Choroid plexus epithelial cell (primary cell): ENCODE data around the gene GTPBP6.
"Not testable (repeated sequence)": the region's sequence is repeated elsewhere in the genome, so short reads cannot be mapped to it uniquely, and the experiment has no call there.

ENCODE experiments used
- DNase-seq: peaks from one replicate; pipeline ENCODE4 v3.0.0-alpha.2; 2010; ENCODE audit warnings: low read depth
- H3K4me3 ChIP-seq: 2 replicates; pipeline ENCODE4 v1.5.1; 2011; ENCODE audit warnings: low read depth, mild to moderate bottlenecking, control low read depth, low read length, moderate library complexity
- CTCF ChIP-seq: conservative IDR thresholded peaks from 2 replicates; pipeline ENCODE4 v1.5.1; 2011; ENCODE audit warnings: low read depth, mild to moderate bottlenecking, control low read depth, inconsistent platforms, low read length, moderate library complexity

Gene GTPBP6

GRCh38 chrX:290476-291166, 28.0 kb downstream of the GTPBP6 start:
- no peak overlapping the region for H3K4me3 ChIP-seq
- DNase-seq, result no peak
- no peak for TF ChIP-seq CTCF

- TF ChIP-seq CTCF, result no peak
- DNase-seq, result no peak
- H3K4me3 ChIP-seq, result no peak overlapping the region
These were observed 30.0 kb downstream of the GTPBP6 start for GRCh38 chrX:288561-288991.

GRCh38 chrX:287670-288069, 30.9 kb downstream of the GTPBP6 start:
- DNase-seq, result no peak

GRCh38 chrX:285076-285677, 33.4 kb downstream of the GTPBP6 start:
- no peak for TF ChIP-seq CTCF
- H3K4me3 ChIP-seq, result no peak overlapping the region
- DNase-seq, result no peak

More at GRCh38 chrX:287670-288069, 30.9 kb downstream of the GTPBP6 start:
- H3K4me3 ChIP-seq, result no peak overlapping the region
- TF ChIP-seq CTCF, result no peak

- TF ChIP-seq CTCF, result no peak
- DNase-seq, result peak; percentile 92
- H3K4me3 ChIP-seq, result peak overlapping the region; percentile 75
These were observed 35.3 kb downstream of the GTPBP6 start for GRCh38 chrX:283115-283845.

GRCh38 chrX:282000-282681, 36.5 kb downstream of the GTPBP6 start:
- H3K4me3 ChIP-seq, result peak overlapping the region; percentile 35
- not testable (repeated sequence) for DNase-seq
